NOMO-1 treated with dmso at 0.1 percent for 144 hours (cell line): ENCODE measurements around the gene NDUFC2.
"Not testable (repeated sequence)": the region's sequence is repeated elsewhere in the genome, so short reads cannot be mapped to it uniquely, and the experiment has no call there.

Experiments used
- DNase-seq: peaks from one replicate; lab custom pipeline; 2025; ENCODE audit not compliant: unreplicated experiment; lab: John Stamatoyannopoulos, UW

The NDUFC2 gene

GRCh38 chr11:78056093-78056492 is 23.6 kb downstream of the NDUFC2 start:
- DNase-seq = no peak

DNA sequence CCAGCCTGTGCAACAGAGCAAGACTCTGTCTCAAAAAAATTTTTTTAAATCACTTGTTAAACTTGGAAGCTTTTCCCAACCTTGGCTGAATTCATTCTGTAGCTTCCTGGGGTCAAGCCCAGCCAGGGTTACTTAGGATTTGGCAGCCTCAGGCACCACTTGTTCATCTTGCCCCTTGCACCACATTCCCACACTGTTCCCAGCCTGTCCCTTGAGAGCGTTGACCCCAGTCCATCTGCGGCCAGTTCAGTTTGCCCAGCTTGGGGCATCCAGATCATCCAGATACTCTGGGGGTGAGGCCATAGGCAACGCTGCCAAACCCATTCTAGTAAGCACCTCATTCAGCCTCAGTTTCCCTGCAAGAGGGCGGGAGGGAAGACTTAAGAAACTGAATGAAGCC is 24.7 kb downstream of the NDUFC2 start:
- DNase-seq = no peak

GRCh38 chr11:78050964-78051831 is 28.5 kb downstream of the NDUFC2 start:
- no peak for DNase-seq

DNA sequence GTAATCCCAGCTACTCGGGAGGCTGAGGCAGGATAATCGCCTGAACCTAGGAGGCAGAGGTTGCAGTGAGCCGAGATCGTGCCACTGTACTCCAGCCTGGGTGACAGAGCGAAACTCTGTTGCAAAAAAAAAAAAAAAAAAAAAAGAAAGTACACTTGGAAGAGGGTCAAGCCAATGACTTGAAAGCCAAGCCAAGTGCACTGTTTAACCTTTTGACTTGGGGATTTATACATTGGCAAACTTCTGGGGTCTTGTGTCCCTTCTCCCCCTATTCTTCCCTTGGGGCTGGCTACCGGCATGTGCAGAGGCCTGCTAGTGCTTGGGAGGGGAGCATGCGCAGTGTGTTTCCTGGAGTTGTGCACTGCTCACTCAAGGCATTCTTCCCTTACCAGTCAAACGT is 30.3 kb downstream of the NDUFC2 start:
- DNase-seq = no peak

- no peak for DNase-seq
These were observed 31.1 kb downstream of the NDUFC2 start for GRCh38 chr11:78048561-78048960.

DNA sequence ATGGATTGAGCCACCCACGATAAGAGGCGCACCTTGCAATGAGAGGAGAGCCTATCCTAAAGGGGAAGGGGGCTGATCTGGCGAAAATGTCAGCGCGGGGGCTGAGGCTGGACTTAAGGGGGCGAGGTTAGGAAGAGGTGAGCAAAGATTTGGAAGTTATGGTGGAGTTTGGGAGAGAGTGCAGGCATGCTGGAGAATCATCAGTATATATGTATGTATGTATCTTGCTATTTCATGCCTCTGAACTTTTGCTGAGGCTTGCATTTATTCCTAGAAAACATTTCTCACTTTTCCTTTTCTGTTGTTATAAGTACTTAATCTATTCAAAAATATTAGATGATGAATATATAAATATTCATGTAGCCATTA is 33.2 kb downstream of the NDUFC2 start:
- DNase-seq = no peak

GRCh38 chr11:78045851-78046485 is 33.7 kb downstream of the NDUFC2 start:
- DNase-seq = no peak

DNA sequence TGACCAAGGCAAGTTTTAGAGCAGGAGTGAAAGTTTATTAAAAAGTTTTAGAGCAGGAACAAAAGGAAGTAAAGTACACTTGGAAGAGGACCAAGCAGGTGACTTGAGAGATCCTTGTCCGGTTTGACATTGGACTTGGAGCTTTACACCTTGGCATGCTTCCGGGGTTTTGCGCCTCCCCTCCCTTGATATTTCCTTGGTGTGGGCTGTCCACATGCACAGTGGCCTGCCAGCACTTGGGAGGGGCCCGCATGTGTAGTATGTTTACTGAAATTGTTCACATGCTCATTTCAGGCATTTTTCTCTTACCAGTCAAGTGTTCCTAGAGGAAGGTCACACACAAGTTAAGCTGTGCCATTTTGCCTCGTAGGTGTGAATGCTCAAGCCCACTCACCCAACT is 35.0 kb downstream of the NDUFC2 start:
- no peak for DNase-seq

GRCh38 chr11:78041843-78042440 is 37.7 kb downstream of the NDUFC2 start:
- no peak for DNase-seq

GRCh38 chr11:78041380-78041719 is 38.3 kb downstream of the NDUFC2 start:
- DNase-seq = not testable (repeated sequence)

GRCh38 chr11:78040691-78041379 is 38.8 kb downstream of the NDUFC2 start:
- no peak for DNase-seq

DNA sequence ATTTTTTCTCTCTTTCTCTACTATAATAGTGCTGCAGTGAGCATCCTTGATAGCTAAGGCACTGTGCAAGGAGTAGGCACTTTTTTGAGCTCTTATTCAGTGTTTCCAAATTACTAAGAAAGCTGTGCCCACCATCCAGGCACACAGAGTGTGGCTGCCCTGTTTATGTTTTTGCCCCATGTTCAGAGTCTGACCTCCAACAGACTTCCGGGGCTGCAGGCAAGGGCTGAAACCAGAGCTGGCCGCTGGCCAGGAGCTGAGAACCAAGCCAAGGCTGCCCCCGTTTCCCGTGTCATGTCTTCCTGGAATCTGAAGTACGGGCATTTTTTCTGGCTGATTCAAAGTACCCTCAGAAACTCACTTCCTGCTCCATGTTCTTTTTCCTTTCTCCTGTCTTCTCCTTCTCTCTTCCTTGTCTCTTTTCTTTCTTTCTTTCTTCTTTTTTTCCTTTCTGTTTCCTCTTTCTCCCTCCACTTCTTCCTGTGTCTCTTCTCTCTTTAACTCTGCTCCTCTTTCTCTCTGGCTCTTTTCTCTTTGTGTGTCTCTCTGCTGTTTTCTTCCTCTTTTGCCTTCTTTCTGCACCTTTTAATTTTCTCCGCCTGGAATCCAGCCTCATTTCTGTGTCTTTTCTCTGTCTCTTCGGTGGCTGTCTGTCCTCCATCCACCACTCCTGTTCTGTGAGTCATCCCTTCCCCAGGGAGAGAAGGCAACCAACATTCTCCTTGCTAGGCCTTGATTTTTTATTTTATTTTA is 39.6 kb downstream of the NDUFC2 start:
- DNase-seq = no peak

GRCh38 chr11:78039391-78039918 is 40.2 kb downstream of the NDUFC2 start:
- DNase-seq = no peak

DNA sequence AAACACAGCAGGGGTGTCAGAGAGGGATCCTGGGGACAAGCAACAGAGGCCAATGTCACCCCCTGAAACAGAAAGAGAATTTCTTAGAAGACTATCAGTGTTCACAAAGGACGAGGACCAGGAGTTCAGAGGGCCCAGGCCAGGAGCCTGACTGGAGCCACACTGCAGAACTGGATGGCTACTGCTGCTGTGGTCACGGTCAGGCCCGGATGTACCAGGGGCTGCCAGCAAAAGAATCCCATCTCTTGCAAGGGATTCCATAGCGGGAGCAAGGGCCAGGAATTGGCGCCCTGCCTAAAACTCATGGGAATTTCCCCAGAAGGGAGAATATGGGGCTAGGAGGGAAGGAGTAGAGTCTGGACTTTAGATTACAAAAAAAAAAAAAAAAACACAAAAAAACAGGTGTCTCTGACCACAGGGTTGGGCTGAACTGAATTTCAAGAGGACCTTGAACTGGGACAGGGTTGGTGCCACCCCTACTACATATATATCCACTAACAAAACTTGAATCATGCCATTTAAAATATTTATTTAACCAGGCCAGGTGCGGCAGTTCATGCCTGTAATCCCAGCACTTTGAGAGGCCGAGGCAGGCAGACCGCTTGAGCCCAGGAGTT is 40.9 kb downstream of the NDUFC2 start:
- DNase-seq = no peak

GRCh38 chr11:78037825-78038620 is 41.6 kb downstream of the NDUFC2 start:
- no peak for DNase-seq

- no peak for DNase-seq
These were observed 42.6 kb downstream of the NDUFC2 start for GRCh38 chr11:78037056-78037455.

DNA sequence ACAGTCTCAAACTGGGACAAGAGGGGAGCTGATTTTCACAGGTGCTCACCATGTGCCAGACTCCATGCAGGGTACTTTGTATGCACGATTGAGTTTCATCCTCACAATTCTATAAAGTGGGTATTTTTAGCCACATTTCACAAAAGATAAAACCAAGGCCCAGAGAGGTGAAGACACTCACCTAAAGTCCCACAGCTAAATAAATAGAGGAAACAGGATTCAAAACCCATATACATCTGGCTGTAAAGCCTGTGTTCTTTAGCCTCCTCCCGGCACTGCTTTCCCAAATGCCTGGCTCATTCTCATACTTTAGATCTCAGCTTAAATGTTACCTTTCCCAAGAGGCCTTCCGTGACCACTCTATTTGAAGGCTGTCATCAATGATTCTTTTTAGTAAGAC is 43.3 kb downstream of the NDUFC2 start:
- DNase-seq = no peak

- no peak for DNase-seq
These were observed 45.0 kb downstream of the NDUFC2 start for GRCh38 chr11:78034623-78035022.

- DNase-seq = no peak
These were observed 46.6 kb downstream of the NDUFC2 start for GRCh38 chr11:78033040-78033439.

GRCh38 chr11:78032090-78032489 is 47.6 kb downstream of the NDUFC2 start:
- DNase-seq = no peak
